Fibroblast of skin of left biceps (primary cell): ENCODE results near the gene KCNF1.

Source experiments
- DNase-seq, 2 experiments: peaks; one replicate each; pipeline ENCODE4 v3.0.0-alpha.2; 2013; ENCODE audit warnings: low read depth in 2 of 2

Gene KCNF1

GRCh38 chr2:10911291-10912075 lies at the start of gene KCNF1:
Gene KCNF1 (plus strand): TSS chr2:10911934. CDS start chr2:10912427, 493 bp downstream.
- peak in 1 of 2 experiments; percentile 8 for DNase-seq

- no peak for DNase-seq
Observed at GRCh38 chr2:10862330-10862729, 49.4 kb upstream of the KCNF1 start.

- no peak for DNase-seq
Observed at GRCh38 chr2:10863047-10863446, 48.7 kb upstream of the KCNF1 start.

GRCh38 chr2:10863837-10864236 lies 47.9 kb upstream of the KCNF1 start:
- DNase-seq = no peak

- DNase-seq = no peak
Observed at GRCh38 chr2:10864251-10864650, 47.5 kb upstream of the KCNF1 start.

- no peak for DNase-seq
Observed at GRCh38 chr2:10864861-10865636, 46.7 kb upstream of the KCNF1 start.

GRCh38 chr2:10865841-10866240 lies 45.9 kb upstream of the KCNF1 start:
- DNase-seq = no peak

GRCh38 chr2:10867692-10868420 lies 43.9 kb upstream of the KCNF1 start:
- no peak for DNase-seq

GRCh38 chr2:10868465-10869314 lies 43.0 kb upstream of the KCNF1 start:
- DNase-seq = no peak

- DNase-seq = no peak
Observed at GRCh38 chr2:10871978-10872377, 39.8 kb upstream of the KCNF1 start.

GRCh38 chr2:10873171-10873570 lies 38.6 kb upstream of the KCNF1 start:
- DNase-seq = no peak

- no peak for DNase-seq
Observed at GRCh38 chr2:10873790-10874437, 37.8 kb upstream of the KCNF1 start.

- no peak for DNase-seq
Observed at GRCh38 chr2:10875126-10875525, 36.6 kb upstream of the KCNF1 start.

GRCh38 chr2:10876394-10876793 lies 35.3 kb upstream of the KCNF1 start:
- DNase-seq = no peak

- no peak for DNase-seq
Observed at GRCh38 chr2:10876963-10877362, 34.8 kb upstream of the KCNF1 start.

GRCh38 chr2:10877651-10878111 lies 34.1 kb upstream of the KCNF1 start:
- DNase-seq = no peak

GRCh38 chr2:10878268-10878915 lies 33.3 kb upstream of the KCNF1 start:
- no peak for DNase-seq

- DNase-seq = no peak
Observed at GRCh38 chr2:10879159-10879558, 32.6 kb upstream of the KCNF1 start.

- DNase-seq = no peak
Observed at GRCh38 chr2:10879624-10880585, 31.8 kb upstream of the KCNF1 start.
